ENCODE data around the gene RTF2. TPM values are rescaled to one million over a fixed set of nuclear protein-coding genes. Genes with fewer than 3 reads are reported as not detected.

The RTF2 gene
- total and polyA plus RNA-seq, 2 experiments from 2014 or later: 59.2 to 95.3 TPM

DNA sequence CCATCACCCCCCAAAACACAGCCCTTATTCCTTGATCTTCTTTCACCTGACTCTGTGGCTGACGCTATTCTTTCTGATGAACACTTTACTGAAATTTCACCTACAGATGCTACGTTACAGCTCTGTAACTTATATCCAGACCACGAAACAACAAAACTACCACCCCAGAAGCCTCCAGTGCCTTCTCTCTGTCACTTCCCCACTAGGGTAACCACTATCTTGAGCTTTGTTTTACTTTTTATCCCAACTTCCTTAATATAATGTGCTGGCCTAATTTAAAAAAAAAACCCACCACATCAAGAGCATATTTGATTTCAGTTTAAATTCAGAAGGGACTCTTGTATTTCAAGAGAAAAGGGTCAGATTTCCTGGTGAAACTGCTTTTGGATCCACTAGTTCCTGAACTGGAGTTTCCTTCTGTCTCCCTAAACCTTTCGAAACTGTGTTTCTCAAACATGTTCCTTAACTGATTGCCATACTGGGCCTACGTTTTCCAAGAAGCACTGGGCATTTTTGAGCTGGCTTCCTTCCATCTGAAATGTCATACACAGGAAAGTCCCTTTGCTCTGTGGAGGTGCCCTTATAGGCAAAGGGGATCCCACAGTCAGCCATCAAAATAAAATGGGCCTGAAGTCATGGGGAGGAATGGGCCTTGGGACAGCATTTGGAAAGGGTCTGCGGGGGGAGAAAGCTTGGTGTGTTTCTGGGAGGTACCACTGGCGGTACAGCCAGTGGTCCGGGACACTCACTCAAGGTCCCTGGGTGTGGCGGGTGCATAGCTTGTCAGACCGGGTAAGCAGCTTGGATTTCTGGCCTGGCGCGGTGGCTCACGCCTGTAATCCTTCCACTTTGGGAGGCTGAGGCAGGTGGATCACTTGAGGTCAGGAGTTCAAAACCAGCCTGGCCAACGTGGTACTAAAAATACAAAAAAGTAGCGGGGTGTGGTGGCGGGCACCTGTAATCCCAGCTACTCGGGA, 25.8 kb upstream of the RTF2 start:
- no peaks in the 10 kb centered on the region for H3K36me3 ChIP-seq (replicated peaks; ENCODE audit: insufficient read depth, low read depth)
- no peaks in the 10 kb centered on the region for H3K9me3 ChIP-seq (ENCODE audit: low read depth)
- TF ChIP-seq EZH2phosphoT487 (IDR thresholded peaks at IDR 0.05; ENCODE audit: low read depth, severe bottlenecking, unreplicated experiment) (no peak), EZH2 (IDR thresholded peaks at IDR 0.05; ENCODE audit: borderline replicate concordance) (no peak)
- TF ChIP-seq, protein P1, sequence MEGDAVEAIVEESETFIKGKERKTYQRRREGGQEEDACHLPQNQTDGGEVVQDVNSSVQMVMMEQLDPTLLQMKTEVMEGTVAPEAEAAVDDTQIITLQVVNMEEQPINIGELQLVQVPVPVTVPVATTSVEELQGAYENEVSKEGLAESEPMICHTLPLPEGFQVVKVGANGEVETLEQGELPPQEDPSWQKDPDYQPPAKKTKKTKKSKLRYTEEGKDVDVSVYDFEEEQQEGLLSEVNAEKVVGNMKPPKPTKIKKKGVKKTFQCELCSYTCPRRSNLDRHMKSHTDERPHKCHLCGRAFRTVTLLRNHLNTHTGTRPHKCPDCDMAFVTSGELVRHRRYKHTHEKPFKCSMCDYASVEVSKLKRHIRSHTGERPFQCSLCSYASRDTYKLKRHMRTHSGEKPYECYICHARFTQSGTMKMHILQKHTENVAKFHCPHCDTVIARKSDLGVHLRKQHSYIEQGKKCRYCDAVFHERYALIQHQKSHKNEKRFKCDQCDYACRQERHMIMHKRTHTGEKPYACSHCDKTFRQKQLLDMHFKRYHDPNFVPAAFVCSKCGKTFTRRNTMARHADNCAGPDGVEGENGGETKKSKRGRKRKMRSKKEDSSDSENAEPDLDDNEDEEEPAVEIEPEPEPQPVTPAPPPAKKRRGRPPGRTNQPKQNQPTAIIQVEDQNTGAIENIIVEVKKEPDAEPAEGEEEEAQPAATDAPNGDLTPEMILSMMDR (IDR thresholded peaks at IDR 0.05; ENCODE audit: poor library complexity): no peak
- H3K9me2 ChIP-seq (replicated peaks; ENCODE audit: insufficient read depth): no peaks in the 10 kb centered on the region
- DNase-seq (ENCODE audit: low spot score): no peak
- no peak overlapping the region for H3K27ac ChIP-seq
- no peaks in the 10 kb centered on the region for H3K27me3 ChIP-seq
- no peak overlapping the region for H3K4me3 ChIP-seq
- H2AFZ ChIP-seq: no peak overlapping the region
- no peak overlapping the region for H3K4me2 ChIP-seq
- H4K20me1 ChIP-seq (ENCODE audit: insufficient read depth, poor library complexity, severe bottlenecking): no peaks in the 10 kb centered on the region
- 94% methylated on average over 17 of the region's 17 CpGs for WGBS (ENCODE audit: low lambda C conversion rate, missing lambda C conversion rate)
- H3K79me2 ChIP-seq: no peaks in the 10 kb centered on the region
- peaks cover 11% of the 10 kb centered on the region for H3K4me1 ChIP-seq (ENCODE audit: insufficient read depth)

DNA sequence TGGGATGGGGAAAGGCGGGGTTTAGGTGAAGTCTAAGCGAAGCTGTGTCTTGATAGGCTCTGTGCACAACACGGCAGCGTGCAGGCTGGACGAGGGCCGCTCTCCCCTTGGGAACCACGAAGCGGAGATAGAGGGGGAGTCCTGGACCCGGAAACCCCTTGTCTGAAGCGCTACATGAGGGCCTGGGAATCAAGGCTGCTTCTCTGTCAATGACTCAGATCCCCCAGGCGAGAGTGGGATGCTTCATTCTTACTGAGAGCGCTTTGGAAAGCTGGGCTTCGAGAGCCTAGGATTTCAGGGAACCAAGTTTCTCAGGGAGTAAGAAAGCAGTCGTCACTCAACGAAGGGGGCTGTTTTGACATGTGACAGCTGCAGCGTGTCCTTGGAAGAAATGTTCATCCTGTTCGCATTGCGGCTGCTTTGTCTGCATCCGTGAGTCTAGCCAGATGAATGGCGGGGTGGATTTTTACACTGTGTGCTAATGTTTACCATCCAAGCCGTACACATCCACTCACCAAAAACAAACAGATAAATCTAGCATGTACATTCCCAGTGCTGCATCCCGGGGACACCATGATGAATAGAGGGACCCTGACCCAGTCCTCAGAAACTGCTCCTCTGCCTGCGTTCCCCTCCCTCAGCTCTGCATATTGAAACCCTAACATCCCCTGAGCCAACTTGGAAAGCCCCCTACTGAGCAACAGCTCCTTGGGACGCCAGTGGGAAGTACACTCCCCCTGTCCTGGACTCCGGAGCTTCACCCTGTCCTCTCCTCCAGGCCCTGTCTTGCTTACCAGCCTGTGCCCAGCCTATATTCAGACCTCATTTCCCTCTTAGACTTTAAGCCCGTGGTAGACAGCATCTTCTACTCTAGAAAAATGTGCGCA, 24.5 kb upstream of the RTF2 start:
- TF ChIP-seq EZH2 (IDR thresholded peaks at IDR 0.05; ENCODE audit: borderline replicate concordance) (no peak), EZH2phosphoT487 (IDR thresholded peaks at IDR 0.05; ENCODE audit: low read depth, severe bottlenecking, unreplicated experiment) (no peak)
- TF ChIP-seq, protein P1 (IDR thresholded peaks at IDR 0.05; ENCODE audit: poor library complexity): no peak
- H3K4me1 ChIP-seq (ENCODE audit: insufficient read depth): peaks cover 11% of the 10 kb centered on the region
- DNase-seq (ENCODE audit: low spot score): no peak
- no peaks in the 10 kb centered on the region for H4K20me1 ChIP-seq (ENCODE audit: insufficient read depth, poor library complexity, severe bottlenecking)
- H3K79me2 ChIP-seq: no peaks in the 10 kb centered on the region
- no peaks in the 10 kb centered on the region for H3K36me3 ChIP-seq (replicated peaks; ENCODE audit: insufficient read depth, low read depth)
- H3K27me3 ChIP-seq: no peaks in the 10 kb centered on the region
- H3K9me3 ChIP-seq (ENCODE audit: low read depth): no peaks in the 10 kb centered on the region
- H3K4me2 ChIP-seq: no peak overlapping the region
- H3K4me3 ChIP-seq: no peak overlapping the region
- 81% methylated on average over 27 of the region's 27 CpGs for WGBS (ENCODE audit: low lambda C conversion rate, missing lambda C conversion rate)
- H2AFZ ChIP-seq: no peak overlapping the region
- H3K9me2 ChIP-seq (replicated peaks; ENCODE audit: insufficient read depth): no peaks in the 10 kb centered on the region
- H3K27ac ChIP-seq: no peak overlapping the region

DNA sequence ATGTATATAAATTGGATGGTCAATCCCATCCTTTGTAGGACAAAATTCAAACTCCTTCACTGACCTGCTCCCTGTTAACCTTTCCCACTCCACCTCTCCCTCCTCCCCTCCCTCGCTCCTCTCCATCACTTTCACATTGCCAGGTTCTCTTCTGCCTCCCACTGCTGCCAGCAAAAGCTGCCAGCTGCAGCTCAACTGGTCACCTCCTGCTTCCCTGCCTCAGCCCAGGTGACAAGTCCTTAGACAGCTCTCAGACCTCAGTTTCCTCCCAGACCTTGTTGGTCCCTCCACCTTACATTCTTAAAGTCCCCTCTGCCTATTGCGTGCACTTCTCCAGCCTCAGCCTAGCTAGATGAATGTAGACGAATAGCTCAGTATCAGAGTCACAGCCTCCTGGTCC, 23.3 kb upstream of the RTF2 start:
- Histone ChIP-seq H3K9me3 (ENCODE audit: low read depth) (no peaks in the 10 kb centered on the region), H3K36me3 (replicated peaks; ENCODE audit: insufficient read depth, low read depth) (no peaks in the 10 kb centered on the region), H3K79me2 (no peaks in the 10 kb centered on the region), H4K20me1 (ENCODE audit: insufficient read depth, poor library complexity, severe bottlenecking) (no peaks in the 10 kb centered on the region), H3K4me1 (ENCODE audit: insufficient read depth) (peaks cover 1% of the 10 kb centered on the region), H3K27ac (no peak overlapping the region), H3K9me2 (replicated peaks; ENCODE audit: insufficient read depth) (no peaks in the 10 kb centered on the region), H3K4me3 (no peak overlapping the region), H3K27me3 (no peaks in the 10 kb centered on the region), H2AFZ (no peak overlapping the region), H3K4me2 (no peak overlapping the region)
- WGBS (ENCODE audit: low lambda C conversion rate, missing lambda C conversion rate): 86% methylated on average over 3 of the region's 3 CpGs
- DNase-seq (ENCODE audit: low spot score): no peak
- TF ChIP-seq EZH2 (IDR thresholded peaks at IDR 0.05; ENCODE audit: borderline replicate concordance) (no peak), EZH2phosphoT487 (IDR thresholded peaks at IDR 0.05; ENCODE audit: low read depth, severe bottlenecking, unreplicated experiment) (no peak)
- TF ChIP-seq, protein P1 (IDR thresholded peaks at IDR 0.05; ENCODE audit: poor library complexity): no peak

Measured in hepatocyte (in vitro differentiated cells).